NCI-H345 (cell line): ENCODE data around the gene CRLF1.
A peak's percentile ranks its signal among the peaks of the same experiment; 100 is the strongest.

Experiments used
- DNase-seq: peaks from one replicate; lab custom pipeline; 2025; lab: John Stamatoyannopoulos, UW

The CRLF1 gene, protein sequence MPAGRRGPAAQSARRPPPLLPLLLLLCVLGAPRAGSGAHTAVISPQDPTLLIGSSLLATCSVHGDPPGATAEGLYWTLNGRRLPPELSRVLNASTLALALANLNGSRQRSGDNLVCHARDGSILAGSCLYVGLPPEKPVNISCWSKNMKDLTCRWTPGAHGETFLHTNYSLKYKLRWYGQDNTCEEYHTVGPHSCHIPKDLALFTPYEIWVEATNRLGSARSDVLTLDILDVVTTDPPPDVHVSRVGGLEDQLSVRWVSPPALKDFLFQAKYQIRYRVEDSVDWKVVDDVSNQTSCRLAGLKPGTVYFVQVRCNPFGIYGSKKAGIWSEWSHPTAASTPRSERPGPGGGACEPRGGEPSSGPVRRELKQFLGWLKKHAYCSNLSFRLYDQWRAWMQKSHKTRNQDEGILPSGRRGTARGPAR

DNA sequence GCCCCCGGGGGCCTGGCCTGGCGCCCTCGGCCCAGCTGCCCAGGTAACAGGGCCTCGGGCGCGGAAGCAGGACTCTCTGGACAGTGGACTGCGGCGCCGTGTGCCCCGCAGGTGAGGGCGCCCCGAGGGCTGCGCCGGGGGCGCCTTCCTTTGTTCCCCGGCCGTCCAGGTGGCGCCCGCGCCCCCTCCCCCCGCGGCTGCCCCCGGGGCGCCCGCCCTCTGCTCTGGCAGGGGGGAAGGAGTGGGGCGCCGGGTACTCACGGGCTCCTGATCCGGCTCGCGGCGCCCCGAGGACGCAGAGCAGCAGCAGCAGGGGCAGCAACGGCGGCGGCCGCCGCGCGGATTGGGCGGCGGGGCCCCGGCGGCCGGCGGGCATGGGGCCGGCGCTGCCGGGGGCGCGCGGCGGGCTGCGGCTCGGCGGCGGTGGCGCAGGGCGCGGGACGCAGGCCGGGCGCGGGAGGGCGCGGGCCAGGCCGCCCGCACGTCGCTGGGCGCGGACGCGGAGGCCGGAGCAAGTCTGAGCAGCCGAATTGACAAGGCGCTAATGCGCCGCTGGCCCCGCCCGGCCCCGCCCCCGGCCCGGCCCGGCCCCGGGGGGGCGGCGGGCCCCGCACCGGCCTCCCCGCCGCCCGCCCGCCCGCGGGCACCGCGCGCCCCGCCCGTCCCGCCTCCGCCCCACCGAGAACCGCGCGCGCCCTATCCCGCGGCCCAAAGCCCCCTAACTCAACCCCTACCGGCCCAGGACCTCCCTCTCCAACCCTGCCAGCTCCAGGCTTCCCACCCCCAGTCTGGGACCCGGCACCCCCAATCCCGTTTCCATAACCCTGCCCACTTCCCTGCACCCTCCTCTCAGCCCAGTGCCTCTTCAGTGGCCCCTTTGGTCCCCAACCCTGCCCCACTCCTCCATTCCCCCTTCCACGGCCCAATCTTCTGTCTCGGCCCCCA is at the start of gene CRLF1:
Gene CRLF1, minus strand, starts transcription at position 519 of the 945 bp plus-strand sequence. Its CDS starts 143 bp downstream, at position 376.
- no peak for DNase-seq

DNA sequence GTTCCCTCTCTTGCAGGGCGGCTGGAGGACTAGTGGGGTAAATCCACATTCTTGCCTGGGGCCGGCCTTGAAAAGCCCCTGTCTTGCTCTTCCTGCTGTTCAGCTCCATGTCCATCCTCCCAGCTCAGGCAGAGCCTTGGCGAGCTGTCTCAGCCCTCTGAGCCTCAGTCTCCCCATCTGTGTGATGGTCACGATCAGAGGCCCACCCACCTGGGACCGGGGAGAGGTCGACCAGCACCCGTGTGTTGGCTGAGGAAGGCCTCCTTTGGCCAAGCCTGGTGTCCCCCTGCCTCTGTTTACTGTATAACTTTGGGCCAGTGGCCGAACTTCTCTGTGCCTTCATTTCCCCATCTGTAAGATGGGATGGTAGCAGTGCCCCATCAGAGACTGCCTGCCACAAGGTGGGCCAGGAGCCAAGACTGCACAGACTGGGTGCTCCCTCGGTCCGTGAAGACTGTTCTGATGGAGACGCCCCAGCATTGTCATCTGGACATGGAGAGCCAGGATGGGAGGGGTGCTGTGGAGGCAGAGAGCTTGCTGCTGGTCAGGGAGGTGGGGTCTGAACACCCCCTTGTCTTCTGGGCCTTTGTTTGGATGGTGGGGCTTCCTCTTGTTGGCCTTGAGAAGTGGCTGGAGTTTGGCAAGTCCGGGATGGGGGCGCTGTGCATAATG is 48.7 kb upstream of the CRLF1 start:
- DNase-seq, result no peak

DNA sequence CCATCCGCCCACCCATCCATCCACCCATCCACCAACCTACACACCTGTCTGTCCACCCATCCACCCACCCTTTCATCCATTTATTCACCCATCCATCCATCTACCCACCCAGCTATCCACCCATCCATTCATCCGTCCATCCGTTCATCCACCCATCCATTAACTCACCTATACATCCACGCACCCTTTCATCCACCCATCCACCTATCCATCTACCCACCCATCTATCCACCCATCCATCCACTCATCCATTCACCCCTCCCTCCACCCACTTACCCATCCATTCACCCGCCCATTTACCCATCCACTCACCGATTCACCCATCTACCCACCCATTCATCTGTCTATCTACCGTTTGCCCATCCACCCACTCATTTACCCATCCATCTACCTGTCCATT is 47.9 kb upstream of the CRLF1 start:
- DNase-seq, result no peak

DNA sequence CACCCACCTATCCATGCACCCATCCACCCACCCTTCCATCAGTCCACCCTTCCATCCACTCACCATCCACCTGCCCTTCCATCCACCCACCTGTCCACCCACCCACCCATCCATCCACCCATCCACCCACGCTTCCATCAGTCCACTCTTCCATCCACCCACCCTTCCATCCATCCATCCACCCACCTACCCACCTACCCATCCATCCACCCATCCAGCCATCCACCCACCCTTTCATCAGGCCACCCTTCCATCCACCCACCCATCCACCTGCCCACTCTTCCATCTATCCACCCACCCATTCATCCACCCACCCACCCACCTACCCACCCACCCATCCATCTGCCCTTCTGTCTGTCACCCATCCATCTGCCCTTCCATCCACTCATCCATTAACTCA is 47.3 kb upstream of the CRLF1 start:
- no peak for DNase-seq

DNA sequence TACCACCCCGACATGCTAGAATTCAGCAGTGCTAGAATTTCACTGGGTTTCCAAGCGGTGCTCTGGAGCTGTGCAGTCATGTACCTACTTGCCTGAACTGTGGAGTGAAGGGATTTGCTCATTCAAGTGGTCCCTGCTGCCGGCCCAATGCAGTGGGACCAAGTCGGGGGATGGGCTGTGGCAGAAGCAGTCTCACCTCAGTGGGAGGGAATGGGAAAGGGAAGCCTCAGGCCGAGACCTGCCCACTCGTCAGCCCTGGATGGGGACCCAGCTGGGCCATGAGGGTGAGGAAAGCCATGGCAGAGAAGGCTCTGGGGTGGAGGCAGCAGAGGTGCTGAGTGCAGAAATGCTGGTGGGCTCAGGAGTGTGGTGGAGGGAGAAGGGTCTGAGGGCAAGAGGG is 45.1 kb upstream of the CRLF1 start:
- DNase-seq, result no peak

DNA sequence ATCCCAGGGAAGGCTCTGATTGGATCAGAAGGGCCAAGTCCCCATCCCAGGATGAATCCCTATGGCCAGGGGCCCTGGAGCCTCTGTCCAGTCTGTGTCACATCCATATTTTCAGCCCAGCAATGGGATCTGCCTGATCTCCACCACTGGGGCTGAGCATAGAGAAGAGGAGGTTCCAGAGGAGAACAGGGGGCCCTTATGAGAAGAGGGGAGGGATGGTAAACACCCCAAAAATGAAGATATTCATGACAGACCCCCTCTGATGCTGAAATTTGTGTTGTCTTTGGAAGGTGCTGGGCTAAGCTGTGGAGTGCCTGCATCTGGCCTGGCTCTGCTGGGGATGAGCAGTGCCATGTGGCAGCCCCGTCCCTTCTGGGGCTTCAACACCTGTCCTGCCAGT is 44.7 kb upstream of the CRLF1 start:
- DNase-seq, result no peak

DNA sequence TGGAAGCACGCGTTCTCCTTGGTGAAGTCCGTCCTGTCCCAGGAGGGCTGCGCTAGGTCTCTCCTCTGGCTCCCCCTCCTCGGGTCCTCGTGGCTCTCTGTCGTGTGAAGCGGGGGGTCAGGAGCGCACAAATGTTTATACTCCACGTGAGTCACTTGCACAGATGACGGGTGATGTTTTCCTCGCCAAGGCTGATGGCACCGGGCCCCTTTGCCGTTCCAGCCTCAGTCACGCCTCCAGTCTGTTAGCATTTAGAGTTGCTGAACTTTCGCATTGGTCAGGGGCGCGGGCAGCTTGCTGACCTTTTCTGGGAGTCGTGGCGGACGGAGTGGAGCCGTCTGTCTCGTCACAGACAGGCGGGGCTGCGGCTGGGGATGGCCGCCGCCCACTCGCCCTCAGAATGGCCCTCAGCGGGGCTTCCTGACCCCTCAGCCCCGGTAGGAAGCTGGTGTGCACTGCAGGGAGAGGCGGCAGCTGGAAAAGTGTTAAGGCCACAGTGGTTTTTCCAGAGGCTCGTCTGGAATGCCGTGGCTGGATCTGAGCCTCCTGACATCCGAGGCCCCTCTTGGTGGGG is 44.0 kb upstream of the CRLF1 start:
- no peak for DNase-seq

DNA sequence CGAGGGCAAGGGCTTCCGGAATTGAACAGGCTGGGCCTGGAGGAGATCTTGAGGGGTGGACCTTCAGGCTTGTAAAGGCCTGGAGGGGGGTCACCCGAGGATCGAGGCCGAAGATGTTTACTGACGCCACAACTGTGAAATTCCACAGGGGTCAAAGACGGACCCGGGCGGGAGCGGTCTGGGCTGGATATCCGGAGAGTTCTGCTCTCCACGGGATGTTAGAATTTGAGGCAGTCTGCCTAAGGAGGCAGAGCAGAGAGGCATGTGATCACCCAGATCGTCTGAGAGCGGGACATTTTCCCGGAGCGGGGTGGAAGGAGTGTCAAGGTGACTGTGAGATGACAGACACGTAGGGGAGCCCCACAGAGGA is 43.4 kb upstream of the CRLF1 start:
- DNase-seq, result no peak

DNA sequence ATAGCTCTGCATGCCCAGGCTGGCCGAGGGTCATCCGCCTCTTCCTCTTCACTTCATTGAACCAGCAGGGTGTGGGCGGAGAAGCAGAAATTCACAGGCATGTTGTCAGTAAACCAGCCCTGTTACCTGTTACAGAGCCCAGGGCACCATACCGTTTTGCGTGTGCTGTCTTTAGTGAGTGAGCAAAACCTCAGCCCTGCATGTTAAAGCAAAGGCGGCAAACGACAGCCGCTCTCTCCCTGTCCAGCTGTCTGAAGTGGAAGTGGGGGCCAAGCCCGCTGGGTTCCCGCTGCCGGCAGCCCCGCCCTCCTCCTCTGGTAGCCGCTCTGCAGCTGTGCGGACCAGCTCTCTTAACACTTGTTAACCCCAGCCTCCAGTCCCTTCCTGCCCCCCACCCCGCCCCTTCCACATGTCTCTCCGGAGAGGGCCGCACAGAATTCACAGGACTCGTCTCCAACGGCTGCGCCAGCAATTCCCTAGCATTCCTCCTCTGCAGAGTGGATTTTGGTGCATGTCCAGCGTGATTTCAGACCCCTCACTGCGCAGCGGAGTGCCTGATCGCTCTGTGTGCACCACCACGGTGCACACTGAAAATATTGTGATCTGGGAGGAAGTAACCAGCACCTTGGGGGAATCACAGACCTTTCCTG is 42.9 kb upstream of the CRLF1 start:
- no peak for DNase-seq

DNA sequence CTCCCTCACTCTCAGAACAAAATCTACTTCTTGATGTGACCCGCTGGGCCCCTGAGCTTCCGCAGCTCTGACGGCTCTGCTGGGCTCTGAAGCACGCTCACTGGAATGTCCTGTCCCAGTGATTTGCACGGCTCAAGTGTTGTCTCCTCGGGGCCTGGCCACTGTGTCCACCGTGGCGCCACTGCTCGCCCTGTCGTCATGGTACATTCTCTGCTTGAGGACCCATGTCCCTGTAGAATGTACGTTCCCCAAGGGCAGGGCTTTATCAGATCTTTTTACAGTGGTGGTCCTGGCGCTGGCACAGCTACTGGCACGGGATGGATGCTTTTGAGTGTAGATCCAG is 42.3 kb upstream of the CRLF1 start:
- DNase-seq, result no peak

DNA sequence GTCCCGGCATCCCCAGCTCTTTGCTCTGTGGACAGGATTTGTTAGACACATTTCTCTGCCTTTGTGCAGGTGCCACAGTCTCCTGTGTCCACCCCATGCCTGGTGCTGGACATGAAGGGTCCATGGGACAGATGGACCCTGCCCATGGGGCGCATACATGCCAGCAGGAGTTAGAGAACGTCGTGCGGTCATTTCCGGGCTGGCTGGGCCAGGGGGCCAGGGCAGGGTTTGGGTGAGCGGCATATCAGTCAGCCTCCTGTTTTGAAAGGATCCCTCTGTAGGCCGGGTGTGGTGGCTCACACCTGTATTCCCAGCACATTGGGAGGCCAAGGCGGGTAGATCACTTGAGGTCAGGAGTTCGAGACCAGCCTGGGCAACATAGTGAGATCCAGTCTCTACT is 41.2 kb upstream of the CRLF1 start:
- DNase-seq, result no peak

DNA sequence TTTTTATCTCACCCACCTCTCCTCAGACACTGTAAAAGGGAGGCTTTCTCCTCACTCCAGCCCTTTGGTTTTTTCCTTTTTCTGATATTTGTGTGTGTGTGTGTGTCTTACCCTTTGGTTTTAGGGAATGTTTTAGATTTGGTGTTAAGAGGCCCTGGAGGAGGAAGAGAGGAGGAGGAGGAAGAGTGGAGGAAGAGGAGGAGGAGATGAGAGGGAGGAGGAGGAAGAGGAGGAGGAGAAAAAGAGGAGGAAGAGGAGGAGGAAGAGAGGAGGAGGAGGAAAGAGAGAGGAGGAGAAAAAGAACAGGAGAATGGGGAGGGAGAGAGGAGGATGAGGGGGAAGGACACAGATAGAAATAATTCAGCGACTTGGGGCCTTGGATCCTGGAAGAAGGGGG is 40.8 kb upstream of the CRLF1 start:
- no peak for DNase-seq

DNA sequence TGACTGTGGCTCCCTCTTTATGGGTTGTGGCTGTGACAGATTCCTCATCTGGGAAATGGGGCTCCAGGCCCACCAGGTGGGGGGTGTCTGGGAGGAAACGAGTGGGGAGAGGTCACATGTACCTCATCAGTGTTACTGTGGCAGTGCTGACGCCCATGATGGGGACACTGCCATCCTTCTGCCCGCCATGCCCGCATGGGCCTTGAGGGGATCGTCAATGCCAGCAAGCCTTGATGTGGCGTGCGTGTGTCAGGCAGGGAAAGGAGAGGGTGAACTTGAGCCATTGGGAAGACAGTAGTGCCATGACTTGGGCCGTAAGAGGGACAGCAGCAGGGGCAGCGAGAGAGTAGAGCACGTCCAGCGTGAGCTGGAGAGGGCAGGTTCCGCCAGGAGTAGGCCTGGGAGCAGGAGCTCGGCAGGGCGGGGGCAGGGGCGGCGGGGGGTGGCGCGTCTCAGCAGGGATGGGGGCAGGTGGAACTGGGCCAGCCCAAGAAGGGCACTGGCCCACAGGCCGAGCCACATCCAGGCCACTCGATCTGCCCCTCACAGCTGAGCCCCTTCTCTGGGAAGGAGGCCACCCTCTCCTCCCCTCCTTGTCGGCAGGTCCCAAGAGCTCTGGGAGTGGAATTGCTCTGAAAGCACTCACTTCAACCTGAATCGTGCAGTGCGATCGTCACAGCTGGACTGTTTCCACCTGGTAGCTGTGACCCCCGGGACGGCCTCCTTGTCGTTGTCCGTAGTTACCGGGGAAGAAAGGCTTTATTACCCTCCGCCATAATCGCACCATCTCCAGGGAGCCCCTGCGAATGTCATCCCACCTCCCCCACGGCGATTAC is 40.2 kb upstream of the CRLF1 start:
- no peak for DNase-seq

DNA sequence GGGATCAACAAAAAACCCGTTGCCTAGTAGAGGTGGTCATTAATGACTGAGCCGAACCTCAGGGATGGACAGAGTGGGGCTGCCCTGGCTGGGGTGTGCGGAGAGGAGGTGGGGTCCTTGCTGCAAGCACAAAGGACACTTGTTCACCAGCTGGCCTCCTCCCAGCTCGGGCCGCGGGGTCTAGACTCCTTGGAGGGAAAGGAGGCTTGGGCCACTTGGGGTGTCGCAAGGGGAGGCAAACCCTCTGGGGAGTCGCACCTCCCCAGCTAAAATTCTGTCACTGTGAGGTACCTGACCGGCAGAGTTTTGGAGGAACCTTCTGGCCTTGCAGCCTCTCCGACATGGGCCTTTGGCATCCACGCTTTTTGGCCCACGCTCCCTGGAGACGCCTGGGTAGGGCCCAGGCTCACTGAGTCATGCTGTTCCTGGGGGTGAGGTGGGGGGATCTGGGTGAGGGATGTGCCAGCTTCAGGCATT is 38.5 kb upstream of the CRLF1 start:
- DNase-seq, result no peak

DNA sequence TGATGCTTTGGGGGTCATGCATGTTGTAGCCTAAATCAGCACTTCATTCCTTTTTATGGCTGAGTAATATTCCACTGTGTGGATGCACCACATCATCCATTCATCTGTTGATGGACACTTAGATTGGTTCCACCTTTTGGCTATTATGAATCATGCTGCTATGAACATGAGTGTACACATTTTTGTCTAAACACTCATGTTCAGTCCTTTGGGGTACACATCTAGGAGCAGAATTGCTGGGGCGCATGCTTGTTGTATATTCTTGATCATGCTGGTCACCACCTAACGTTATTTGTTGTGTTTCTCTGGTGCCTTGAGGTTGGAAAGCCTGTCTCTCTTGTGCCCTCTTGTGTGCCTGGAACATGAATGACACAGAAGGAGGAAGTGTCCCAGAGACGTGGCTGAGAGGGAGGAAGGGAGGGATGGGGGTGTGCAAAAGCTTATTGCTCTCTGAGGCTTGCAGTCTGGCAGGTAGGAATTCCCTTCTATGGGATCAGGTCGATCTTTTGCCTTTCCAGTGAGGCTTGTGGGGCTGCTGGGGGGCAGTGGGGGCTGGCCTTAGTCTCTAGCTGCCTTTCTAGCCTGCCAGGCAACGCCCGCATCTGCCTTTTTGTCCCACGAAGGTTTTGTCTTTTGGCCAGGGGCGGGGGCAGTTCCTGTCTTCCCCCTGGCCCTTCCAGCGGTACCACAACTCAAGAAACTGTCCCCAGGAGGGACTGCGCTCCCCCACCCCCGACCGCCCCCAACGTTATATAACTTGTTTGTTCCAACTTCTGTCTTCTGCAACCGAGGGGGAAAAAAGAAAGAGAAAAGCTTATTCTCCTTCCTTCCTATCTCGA is 37.8 kb upstream of the CRLF1 start:
- no peak for DNase-seq

DNA sequence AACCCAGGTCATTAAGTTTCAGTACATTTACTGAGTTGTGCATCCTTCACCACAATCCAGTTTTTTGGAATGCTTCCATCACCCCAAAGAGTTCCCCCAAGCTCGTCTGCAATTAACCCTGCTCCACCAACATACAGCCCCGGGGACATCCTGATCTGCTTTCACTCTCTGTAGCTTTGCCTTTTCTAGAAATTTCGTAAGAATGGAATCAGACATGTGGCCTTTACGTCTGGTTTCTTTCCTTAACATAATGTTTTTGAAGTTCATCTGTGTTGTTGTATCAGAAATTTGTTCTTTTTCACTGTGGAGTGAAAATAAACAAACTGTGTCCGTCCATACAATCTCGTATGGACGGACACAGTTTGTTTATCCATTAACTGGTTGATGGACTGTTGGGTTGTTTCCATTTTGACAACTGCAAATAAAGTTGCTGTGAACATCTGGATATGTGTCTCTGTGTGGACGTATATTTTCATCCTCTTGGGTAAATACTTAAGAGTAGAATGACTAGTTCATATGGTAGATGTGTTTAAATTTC is 33.2 kb upstream of the CRLF1 start:
- DNase-seq, result no peak

DNA sequence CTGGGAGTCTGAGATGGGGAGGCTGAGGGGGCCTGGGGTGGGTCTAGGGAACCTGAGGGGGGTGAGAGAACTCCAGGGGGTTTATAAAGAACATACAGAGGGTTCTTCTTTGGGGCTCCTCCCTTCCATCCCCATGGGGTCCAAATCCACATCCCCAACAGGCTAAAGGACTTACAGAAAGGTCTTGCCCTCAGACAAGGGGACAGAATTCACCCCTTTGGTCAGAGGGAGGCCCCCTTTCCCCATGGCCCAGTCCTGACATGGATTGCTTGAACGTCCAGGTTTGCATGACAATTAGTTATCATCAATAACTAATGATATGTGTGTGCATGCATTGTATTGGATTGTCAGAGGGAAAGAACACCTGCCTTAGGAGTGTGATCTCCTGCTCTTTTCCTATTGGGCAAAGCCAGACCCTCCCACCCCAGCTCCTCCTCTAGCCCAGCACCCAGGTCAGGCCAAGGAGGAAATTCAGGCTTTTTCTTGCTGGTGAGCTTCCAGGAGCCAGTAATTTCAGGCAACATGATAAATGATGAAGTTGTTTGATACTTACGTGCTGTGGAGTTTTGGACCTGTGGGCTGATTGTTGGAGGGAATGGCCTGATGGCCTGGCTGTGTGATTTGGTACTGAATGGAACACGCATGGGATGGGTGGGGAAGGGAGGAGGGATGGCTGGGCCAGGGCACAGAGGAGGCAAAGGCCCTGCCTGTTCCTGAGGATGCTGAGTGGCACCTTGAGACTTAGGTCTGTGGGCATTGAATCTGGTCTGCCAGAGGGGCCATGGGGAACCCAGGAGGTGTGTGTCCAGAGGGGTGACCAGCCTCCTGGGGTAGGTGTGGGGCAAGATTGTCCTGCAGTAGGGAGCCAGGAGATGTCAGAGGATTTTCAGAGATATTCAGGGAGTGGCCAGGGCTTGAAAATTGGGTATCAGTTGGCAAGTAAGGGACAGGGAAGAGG is 31.4 kb upstream of the CRLF1 start:
- DNase-seq, result peak; percentile 30

DNA sequence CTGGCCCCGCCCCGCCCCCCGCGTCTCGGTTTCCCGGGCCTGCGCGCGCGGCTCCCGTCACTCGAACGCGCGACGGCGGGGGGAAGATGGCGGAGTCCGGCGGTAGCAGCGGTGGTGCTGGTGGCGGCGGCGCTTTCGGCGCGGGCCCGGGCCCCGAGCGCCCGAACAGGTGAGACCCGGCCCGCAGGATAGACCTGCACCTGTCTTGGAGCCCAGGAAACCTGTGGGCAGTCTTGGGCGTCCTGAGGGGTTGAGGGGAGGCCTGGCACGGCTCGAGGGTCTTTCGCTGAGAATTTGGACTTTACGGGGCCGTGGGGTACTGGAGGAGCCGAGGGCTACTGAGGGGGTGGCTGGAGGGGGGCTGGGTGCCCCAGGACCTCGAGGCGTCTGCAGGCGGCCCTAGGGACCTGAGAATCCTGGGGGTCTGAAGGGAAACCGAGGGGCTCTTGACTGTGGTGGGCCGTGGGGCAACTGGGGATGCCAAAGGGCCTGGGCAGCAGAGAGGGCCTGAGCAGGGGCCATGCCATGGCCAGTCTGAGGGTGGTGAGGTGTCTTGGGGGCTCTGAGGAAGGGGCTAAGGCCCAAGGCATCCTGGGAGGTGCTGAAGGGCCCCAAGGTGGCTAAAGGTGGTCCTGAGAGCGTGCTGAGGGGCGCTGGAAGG is 30.5 kb upstream of the CRLF1 start, which contains the start of gene KLHL26:
Gene KLHL26, plus strand, starts transcription at position 60 of the 661 bp plus-strand sequence. Its CDS starts 27 bp downstream, at position 87.
- no peak for DNase-seq
